Measurements from ENCODE around the gene TBRG4. TPM values are rescaled to one million over a fixed set of nuclear protein-coding genes. Genes with fewer than 3 reads are reported as not detected.

Gene TBRG4
- total and polyA plus RNA-seq, 5 donors from 2014 or later, result 42.6 to 54.3 (median 46.6) TPM

DNA sequence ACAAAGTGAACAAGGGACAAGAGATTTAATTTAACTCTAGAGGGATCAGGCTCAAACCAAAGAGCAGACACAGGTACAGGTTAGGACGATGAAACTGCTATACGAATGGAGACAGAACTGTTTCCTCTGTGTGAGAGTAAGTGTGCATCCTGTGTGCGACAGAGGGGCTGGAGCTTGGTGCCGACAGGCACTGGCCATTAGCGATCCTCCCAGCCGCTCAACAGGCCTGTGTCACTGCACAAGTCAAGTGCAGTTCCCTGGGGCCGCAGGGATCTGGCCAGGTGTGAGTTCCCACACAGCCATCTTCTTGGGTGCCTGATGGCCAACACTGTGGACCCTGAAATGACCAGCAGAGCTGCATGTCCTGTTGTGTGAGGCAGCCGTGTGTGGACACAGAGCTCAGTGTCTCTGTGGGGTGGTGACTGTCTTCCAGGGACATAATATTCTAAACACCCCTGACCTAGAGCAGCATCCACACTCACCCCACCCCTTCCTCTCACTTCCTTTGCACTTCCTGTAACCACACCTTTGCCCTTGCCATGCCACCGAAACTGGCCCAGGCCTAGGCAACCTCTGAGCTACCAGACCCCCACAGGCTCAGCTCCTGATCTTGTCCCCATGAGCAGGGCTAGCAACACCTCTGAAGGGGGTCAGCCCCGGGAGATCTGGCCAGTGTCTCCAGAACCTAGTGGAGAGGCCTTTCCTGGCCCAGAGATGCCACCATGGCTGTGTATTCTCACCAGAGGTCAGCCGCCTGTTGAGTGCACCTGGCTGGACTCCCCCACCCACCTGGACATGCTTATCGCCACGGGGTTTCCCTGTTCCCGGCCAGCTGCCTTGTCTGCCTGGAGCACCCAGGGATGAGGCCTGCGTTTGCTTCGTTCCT, 11.7 kb upstream of the TBRG4 start:
- ATAC-seq (ENCODE audit: low read depth in 2 of 2) (peak; percentile 31 to 44), DNase-seq (peak in 1 of 3 donors; percentile 74)
- Mint-ChIP-seq H3K4me3 (peak overlapping the region; percentile 19 to 76 (median 60)), H3K27ac (peak overlapping the region; percentile 17 to 92 (median 47)), H3K27me3 (peaks cover 5% of the 10 kb centered on the region), H3K4me1 (peaks cover 4 to 20% (median 15%) of the 10 kb centered on the region in 4 donors), H3K36me3 (peaks cover 4% of the 10 kb centered on the region), H3K9me3 (no peaks in the 10 kb centered on the region)
- no peaks in the 10 kb centered on the region for H3K9me3 ChIP-seq (ENCODE audit: control insufficient read depth in 2 of 2, low read length in 2 of 2)
- no peak overlapping the region for H3K27ac ChIP-seq (ENCODE audit: insufficient read depth, low read length, poor library complexity, severe bottlenecking)
- H3K27me3 ChIP-seq (ENCODE audit: control insufficient read depth, insufficient read depth, low read length), result no peaks in the 10 kb centered on the region
- H3K4me3 ChIP-seq (ENCODE audit: low read depth, low read length), result peak overlapping the region; percentile 30
- peaks cover 15% of the 10 kb centered on the region for H3K4me1 ChIP-seq (ENCODE audit: control insufficient read depth, insufficient read depth, low read length, poor library complexity, severe bottlenecking)
- no peaks in the 10 kb centered on the region for H3K36me3 ChIP-seq (ENCODE audit: control insufficient read depth, insufficient read depth, low read length)

DNA sequence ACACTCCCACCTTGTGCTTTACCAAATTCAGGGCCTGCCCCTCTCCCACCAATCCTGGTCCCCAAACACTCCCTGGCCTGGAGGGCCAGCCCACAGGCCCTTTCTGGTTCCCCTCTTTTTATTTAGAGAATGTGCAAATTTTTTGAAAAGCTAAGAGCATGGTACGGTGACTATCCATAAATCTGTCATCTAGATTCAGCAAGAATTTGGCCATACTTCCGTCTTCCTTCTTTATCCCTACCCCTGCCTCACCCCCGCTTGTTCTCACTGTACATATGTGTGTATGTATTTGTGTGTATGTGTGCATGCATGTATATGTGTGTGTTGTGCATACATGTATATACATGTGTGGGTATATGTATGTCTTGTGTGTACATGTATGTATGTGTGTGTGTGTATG, 8.1 kb upstream of the TBRG4 start:
- Histone ChIP-seq H3K27me3 (ENCODE audit: control insufficient read depth, insufficient read depth, low read length) (peaks cover 16% of the 10 kb centered on the region), H3K36me3 (ENCODE audit: control insufficient read depth, insufficient read depth, low read length) (no peaks in the 10 kb centered on the region), H3K4me3 (ENCODE audit: low read depth, low read length) (no peak overlapping the region), H3K27ac (ENCODE audit: insufficient read depth, low read length, poor library complexity, severe bottlenecking) (no peak overlapping the region), H3K4me1 (ENCODE audit: control insufficient read depth, insufficient read depth, low read length, poor library complexity, severe bottlenecking) (peaks cover 15% of the 10 kb centered on the region), H3K9me3 (ENCODE audit: control insufficient read depth in 2 of 2, low read length in 2 of 2) (no peaks in the 10 kb centered on the region)
- H3K27me3 Mint-ChIP-seq, result peaks cover 20% of the 10 kb centered on the region
- no peak overlapping the region for H3K27ac Mint-ChIP-seq
- H3K36me3 Mint-ChIP-seq, result peaks cover 4% of the 10 kb centered on the region
- DNase-seq (no peak), ATAC-seq (ENCODE audit: low read depth in 2 of 2) (no peak)
- H3K4me3 Mint-ChIP-seq, result peak overlapping the region in 1 of 4 donors; percentile 2
- peaks cover 0 to 20% (median 15%) of the 10 kb centered on the region in 4 donors for H3K4me1 Mint-ChIP-seq
- no peaks in the 10 kb centered on the region for H3K9me3 Mint-ChIP-seq

DNA sequence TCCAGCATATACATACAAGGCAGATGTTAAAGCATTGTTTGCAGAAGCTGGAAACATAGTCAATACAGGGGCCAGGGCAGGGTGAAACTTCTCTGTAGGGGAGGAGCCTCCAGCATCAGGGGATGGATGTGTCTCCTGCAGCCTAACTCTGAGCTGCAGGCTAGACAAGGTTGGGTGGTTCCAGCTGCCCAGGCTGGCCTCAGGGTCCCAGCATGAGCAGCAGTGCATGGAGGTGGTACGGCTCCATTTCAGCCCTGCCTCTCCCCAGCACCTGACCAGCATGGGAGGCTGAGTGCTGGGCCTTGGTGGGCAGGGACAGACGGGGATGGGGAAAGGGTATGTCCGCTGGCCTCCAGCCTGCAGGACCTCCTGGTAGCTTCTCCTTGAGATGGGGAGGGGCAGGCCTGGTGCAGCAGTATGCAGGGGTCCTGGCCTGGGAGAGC, 7.4 kb upstream of the TBRG4 start:
- DNase-seq (no peak), ATAC-seq (ENCODE audit: low read depth in 2 of 2) (no peak)
- H3K27me3 ChIP-seq (ENCODE audit: control insufficient read depth, insufficient read depth, low read length), result peaks cover 22% of the 10 kb centered on the region
- no peak overlapping the region for H3K27ac Mint-ChIP-seq
- peaks cover 4% of the 10 kb centered on the region for H3K36me3 Mint-ChIP-seq
- no peaks in the 10 kb centered on the region for H3K36me3 ChIP-seq (ENCODE audit: control insufficient read depth, insufficient read depth, low read length)
- no peaks in the 10 kb centered on the region for H3K9me3 ChIP-seq (ENCODE audit: control insufficient read depth in 2 of 2, low read length in 2 of 2)
- H3K4me1 Mint-ChIP-seq, result peaks cover 0 to 20% (median 14%) of the 10 kb centered on the region in 4 donors
- no peak overlapping the region for H3K4me3 Mint-ChIP-seq
- no peak overlapping the region for H3K27ac ChIP-seq (ENCODE audit: insufficient read depth, low read length, poor library complexity, severe bottlenecking)
- no peak overlapping the region for H3K4me3 ChIP-seq (ENCODE audit: low read depth, low read length)
- H3K4me1 ChIP-seq (ENCODE audit: control insufficient read depth, insufficient read depth, low read length, poor library complexity, severe bottlenecking), result peaks cover 15% of the 10 kb centered on the region
- peaks cover 23% of the 10 kb centered on the region for H3K27me3 Mint-ChIP-seq
- no peaks in the 10 kb centered on the region for H3K9me3 Mint-ChIP-seq

DNA sequence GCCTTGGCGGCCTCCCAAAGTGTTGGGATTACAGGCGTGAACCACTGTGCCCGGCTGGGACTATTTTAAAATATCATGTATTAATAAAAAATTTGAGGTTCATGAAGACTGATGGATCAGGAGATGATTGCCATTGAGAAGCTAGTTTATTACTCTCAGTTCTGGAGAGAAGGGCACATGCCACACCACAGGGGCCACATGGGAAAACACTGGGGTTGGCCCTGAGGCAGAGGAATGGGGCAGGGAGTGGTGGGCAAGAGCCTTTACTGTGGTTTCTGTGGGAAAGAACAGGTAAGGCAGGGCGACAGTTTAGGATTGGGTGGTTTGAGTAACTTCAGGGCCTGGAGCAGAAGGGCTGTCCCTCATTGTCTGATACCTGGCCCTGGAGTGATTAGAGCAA, 6.8 kb upstream of the TBRG4 start:
- Histone ChIP-seq H3K27me3 (ENCODE audit: control insufficient read depth, insufficient read depth, low read length) (peaks cover 22% of the 10 kb centered on the region), H3K36me3 (ENCODE audit: control insufficient read depth, insufficient read depth, low read length) (no peaks in the 10 kb centered on the region), H3K4me1 (ENCODE audit: control insufficient read depth, insufficient read depth, low read length, poor library complexity, severe bottlenecking) (peaks cover 10% of the 10 kb centered on the region), H3K27ac (ENCODE audit: insufficient read depth, low read length, poor library complexity, severe bottlenecking) (no peak overlapping the region), H3K9me3 (ENCODE audit: control insufficient read depth in 2 of 2, low read length in 2 of 2) (no peaks in the 10 kb centered on the region), H3K4me3 (ENCODE audit: low read depth, low read length) (no peak overlapping the region)
- Mint-ChIP-seq H3K27ac (no peak overlapping the region), H3K4me1 (peaks cover 0 to 15% (median 10%) of the 10 kb centered on the region in 4 donors), H3K27me3 (peaks cover 26% of the 10 kb centered on the region), H3K9me3 (peaks cover 0 to 1% (median 0%) of the 10 kb centered on the region in 7 donors), H3K4me3 (no peak overlapping the region), H3K36me3 (peaks cover 4% of the 10 kb centered on the region)
- ATAC-seq (ENCODE audit: low read depth in 2 of 2) (no peak), DNase-seq (no peak)

DNA sequence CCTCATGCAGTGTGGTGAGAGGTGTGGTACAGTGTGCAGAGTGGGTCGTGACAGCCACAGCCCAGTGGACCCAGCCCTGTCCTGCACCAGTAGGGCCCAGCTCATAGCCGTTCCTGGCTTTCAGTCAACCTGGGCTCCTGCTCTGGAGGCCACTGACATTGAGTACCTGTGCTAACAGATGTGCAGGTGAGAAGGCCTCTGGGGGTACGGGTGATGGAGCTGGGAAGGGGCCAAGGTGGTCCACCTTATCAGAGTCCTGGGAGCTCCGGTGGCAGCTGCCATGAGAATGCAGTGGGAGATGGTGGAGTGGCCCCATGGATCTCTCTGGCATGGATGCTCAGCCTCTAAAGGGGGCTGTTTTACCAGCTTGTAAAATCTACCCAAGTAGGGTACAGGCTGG, 6.1 kb upstream of the TBRG4 start:
- H3K9me3 ChIP-seq (ENCODE audit: control insufficient read depth in 2 of 2, low read length in 2 of 2), result no peaks in the 10 kb centered on the region
- peaks cover 30% of the 10 kb centered on the region for H3K27me3 Mint-ChIP-seq
- peaks cover 6 to 8% (median 7%) of the 10 kb centered on the region in 4 donors for H3K4me1 Mint-ChIP-seq
- H3K36me3 ChIP-seq (ENCODE audit: control insufficient read depth, insufficient read depth, low read length), result no peaks in the 10 kb centered on the region
- no peak overlapping the region for H3K27ac ChIP-seq (ENCODE audit: insufficient read depth, low read length, poor library complexity, severe bottlenecking)
- peaks cover 22% of the 10 kb centered on the region for H3K27me3 ChIP-seq (ENCODE audit: control insufficient read depth, insufficient read depth, low read length)
- peaks cover 0 to 1% (median 0%) of the 10 kb centered on the region in 7 donors for H3K9me3 Mint-ChIP-seq
- DNase-seq, result no peak
- no peak overlapping the region for H3K4me3 ChIP-seq (ENCODE audit: low read depth, low read length)
- H3K27ac Mint-ChIP-seq, result no peak overlapping the region
- no peak overlapping the region for H3K4me3 Mint-ChIP-seq
- peaks cover 3% of the 10 kb centered on the region for H3K4me1 ChIP-seq (ENCODE audit: control insufficient read depth, insufficient read depth, low read length, poor library complexity, severe bottlenecking)
- no peak for ATAC-seq (ENCODE audit: low read depth in 2 of 2)
- peaks cover 4% of the 10 kb centered on the region for H3K36me3 Mint-ChIP-seq

DNA sequence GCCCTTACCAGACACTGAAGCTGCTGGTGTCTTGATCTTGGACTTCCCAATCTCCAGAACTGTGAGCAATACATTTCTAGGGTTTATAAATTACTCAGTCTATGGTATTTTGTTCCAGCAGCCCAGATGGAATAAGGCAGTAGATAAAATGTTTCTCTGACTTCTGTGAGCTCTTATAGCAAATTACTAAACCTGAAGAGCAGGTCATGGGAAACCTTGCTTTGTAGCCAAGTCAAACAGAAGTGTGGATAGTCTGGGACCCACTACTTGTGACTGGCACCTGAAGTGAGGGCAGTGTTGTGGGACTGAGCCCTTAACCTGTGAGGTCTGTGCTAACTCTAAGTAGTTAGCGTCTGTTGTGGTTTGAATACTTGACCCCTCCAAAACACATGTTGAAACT, 4.6 kb upstream of the TBRG4 start:
- no peak overlapping the region for H3K27ac ChIP-seq (ENCODE audit: insufficient read depth, low read length, poor library complexity, severe bottlenecking)
- H3K27ac Mint-ChIP-seq, result no peak overlapping the region
- peaks cover 5 to 17% (median 9%) of the 10 kb centered on the region in 4 donors for H3K4me1 Mint-ChIP-seq
- H3K4me3 ChIP-seq (ENCODE audit: low read depth, low read length), result no peak overlapping the region
- H3K4me1 ChIP-seq (ENCODE audit: control insufficient read depth, insufficient read depth, low read length, poor library complexity, severe bottlenecking), result peaks cover 1% of the 10 kb centered on the region
- no peaks in the 10 kb centered on the region for H3K36me3 ChIP-seq (ENCODE audit: control insufficient read depth, insufficient read depth, low read length)
- peak overlapping the region in 2 of 4 donors; percentile 15 to 44 for H3K4me3 Mint-ChIP-seq
- no peak for ATAC-seq (ENCODE audit: low read depth in 2 of 2)
- peaks cover 3% of the 10 kb centered on the region for H3K36me3 Mint-ChIP-seq
- H3K27me3 ChIP-seq (ENCODE audit: control insufficient read depth, insufficient read depth, low read length), result peaks cover 22% of the 10 kb centered on the region
- peaks cover 0 to 1% (median 0%) of the 10 kb centered on the region in 7 donors for H3K9me3 Mint-ChIP-seq
- no peak for DNase-seq
- no peaks in the 10 kb centered on the region for H3K9me3 ChIP-seq (ENCODE audit: control insufficient read depth in 2 of 2, low read length in 2 of 2)
- H3K27me3 Mint-ChIP-seq, result peaks cover 37% of the 10 kb centered on the region

DNA sequence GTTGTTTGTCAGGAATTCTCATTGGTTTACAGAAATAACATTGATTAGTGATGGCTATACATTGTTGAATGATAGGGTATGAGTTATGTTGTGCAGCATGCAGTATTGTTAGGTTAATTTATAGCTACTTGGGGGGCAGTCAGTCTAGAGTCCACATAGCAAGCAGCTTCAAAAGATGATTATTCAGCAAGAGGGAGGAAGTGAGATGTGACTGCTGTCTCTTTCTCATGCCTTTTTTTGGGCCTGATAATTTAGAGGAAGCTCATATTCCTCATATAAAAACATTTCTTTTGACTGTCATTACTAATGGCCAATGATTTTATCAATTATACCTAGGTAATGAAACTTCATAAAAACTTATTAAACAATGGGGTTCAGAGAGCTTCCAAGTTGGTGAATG, 3.4 kb upstream of the TBRG4 start:
- Histone ChIP-seq H3K9me3 (ENCODE audit: control insufficient read depth in 2 of 2, low read length in 2 of 2) (no peaks in the 10 kb centered on the region), H3K4me1 (ENCODE audit: control insufficient read depth, insufficient read depth, low read length, poor library complexity, severe bottlenecking) (peaks cover 12% of the 10 kb centered on the region), H3K4me3 (ENCODE audit: low read depth, low read length) (no peak overlapping the region), H3K36me3 (ENCODE audit: control insufficient read depth, insufficient read depth, low read length) (no peaks in the 10 kb centered on the region), H3K27ac (ENCODE audit: insufficient read depth, low read length, poor library complexity, severe bottlenecking) (no peak overlapping the region), H3K27me3 (ENCODE audit: control insufficient read depth, insufficient read depth, low read length) (peaks cover 22% of the 10 kb centered on the region)
- Mint-ChIP-seq H3K9me3 (peaks cover 0 to 1% (median 0%) of the 10 kb centered on the region in 7 donors), H3K27ac (no peak overlapping the region), H3K4me1 (peaks cover 10 to 28% (median 17%) of the 10 kb centered on the region in 4 donors), H3K4me3 (peak overlapping the region in 1 of 4 donors; percentile 6), H3K36me3 (peaks cover 3% of the 10 kb centered on the region), H3K27me3 (peaks cover 37% of the 10 kb centered on the region)
- DNase-seq (no peak), ATAC-seq (ENCODE audit: low read depth in 2 of 2) (no peak)

Measured in CD4-positive, CD25-positive, alpha-beta regulatory T cell (primary cell).